ENCODE data around the gene ARHGAP25. TPM values are rescaled to one million over a fixed set of nuclear protein-coding genes. Genes with fewer than 3 reads are reported as not detected.
"Not testable (repeated sequence)": the region's sequence is repeated elsewhere in the genome, so short reads cannot be mapped to it uniquely, and the experiment has no call there.

Gene ARHGAP25
- total and polyA plus RNA-seq, 11 donors: 2.6 to 27.9 (median 4.8) TPM

DNA sequence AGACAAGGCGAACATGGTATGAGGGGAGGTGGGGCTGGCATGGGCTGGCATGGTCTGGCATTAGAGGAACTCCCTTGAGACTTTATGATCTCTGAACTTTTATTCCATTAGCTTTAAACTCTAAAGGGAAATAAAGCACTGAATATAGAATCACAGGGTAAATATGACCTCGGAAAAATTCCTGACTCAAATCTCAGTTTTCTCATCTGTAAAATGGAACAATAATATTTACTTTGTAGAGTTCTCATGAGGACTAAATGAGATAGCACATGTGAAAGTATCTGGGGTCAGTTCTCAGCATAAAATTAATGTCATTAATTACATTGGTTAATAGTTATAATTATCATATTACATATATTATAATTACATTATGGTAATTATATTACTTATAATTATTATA is 65.9 kb downstream of the ARHGAP25 start:
- H3K9me3 ChIP-seq: no peaks in the 10 kb centered on the region
- H3K4me3 ChIP-seq: no peak overlapping the region
- H3K27ac ChIP-seq: no peak overlapping the region
- H3K4me1 ChIP-seq: peaks cover 0 to 62% (median 0%) of the 10 kb centered on the region in 12 donors
- DNase-seq (no peak), ATAC-seq (no peak)
- intact Hi-C loops (cut with DNase I): no loop called here
- H3K36me3 ChIP-seq: peaks cover 0 to 76% (median 11%) of the 10 kb centered on the region in 9 donors
- TF ChIP-seq CTCF (IDR thresholded peaks at IDR 0.05) (no peak), POLR2A (IDR thresholded peaks at IDR 0.05) (no peak)
- WGBS, 4 donors: 95 to 98% (median 97%) methylated on average over 2 of the region's 2 CpGs
- no peaks in the 10 kb centered on the region for H3K27me3 ChIP-seq

- H3K4me3 ChIP-seq; ATAC-seq; H3K9me3 ChIP-seq; H3K27me3 ChIP-seq; H3K27ac ChIP-seq; DNase-seq; intact Hi-C loops (cut with DNase I): not testable (repeated sequence)
- WGBS, 4 donors: 89 to 99% (median 96%) methylated on average over 8 to 9 of the region's 9 CpGs
- peaks cover 0 to 60% (median 0%) of the 10 kb centered on the region in 12 donors for H3K4me1 ChIP-seq
- H3K36me3 ChIP-seq: peaks cover 0 to 88% (median 18%) of the 10 kb centered on the region in 9 donors
These were observed 67.5 kb downstream of the ARHGAP25 start for GRCh38 chr2:68802161-68802560.

DNA sequence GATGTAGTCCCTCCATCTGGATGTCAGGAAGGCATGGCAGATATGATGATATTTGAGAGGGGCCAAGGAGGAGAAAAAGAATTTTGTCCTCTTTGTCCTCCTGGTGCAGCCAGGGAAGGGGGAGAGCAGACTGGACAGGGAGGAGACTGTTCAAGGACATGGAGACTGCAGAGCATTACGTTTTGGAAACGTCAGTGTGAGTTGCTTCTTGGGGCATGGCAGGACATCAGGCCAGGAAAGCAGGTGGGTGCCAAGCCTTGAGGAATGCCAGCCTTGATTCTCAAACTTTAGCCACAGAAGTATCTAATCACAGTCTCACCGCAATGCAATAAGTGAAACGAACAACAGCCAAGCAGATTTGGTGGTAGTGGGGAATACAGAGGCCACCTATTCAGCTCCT is 70.4 kb downstream of the ARHGAP25 start:
- intact Hi-C loops (cut with DNase I): no loop called here
- Histone ChIP-seq H3K27me3 (no peaks in the 10 kb centered on the region), H3K27ac (no peak overlapping the region), H3K36me3 (peaks cover 0 to 97% (median 41%) of the 10 kb centered on the region in 9 donors), H3K4me1 (peaks cover 0 to 54% (median 0%) of the 10 kb centered on the region in 12 donors), H3K9me3 (no peaks in the 10 kb centered on the region), H3K4me3 (no peak overlapping the region)
- ATAC-seq (no peak), DNase-seq (no peak)
- TF ChIP-seq POLR2A (IDR thresholded peaks at IDR 0.05): no peak
- TF ChIP-seq CTCF (IDR thresholded peaks at IDR 0.05): no peak
- 87 to 91% (median 87%) methylated on average over 4 of the region's 4 CpGs for WGBS, 4 donors

- ATAC-seq (no peak), DNase-seq (no peak)
- H3K27me3 ChIP-seq: no peaks in the 10 kb centered on the region
- H3K27ac ChIP-seq: no peak overlapping the region
- no peak overlapping the region for H3K4me3 ChIP-seq
- 88 to 96% (median 92%) methylated on average over 12 of the region's 12 CpGs for WGBS, 4 donors
- H3K9me3 ChIP-seq: no peaks in the 10 kb centered on the region
- intact Hi-C loops (cut with DNase I): no loop called here
- H3K36me3 ChIP-seq: peaks cover 0 to 91% (median 41%) of the 10 kb centered on the region in 9 donors
- TF ChIP-seq CTCF (IDR thresholded peaks at IDR 0.05) (no peak), POLR2A (IDR thresholded peaks at IDR 0.05) (no peak)
- H3K4me1 ChIP-seq: peaks cover 0 to 61% (median 3%) of the 10 kb centered on the region in 12 donors
These were observed 72.0 kb downstream of the ARHGAP25 start for GRCh38 chr2:68806511-68807109.

Measured in heart left ventricle (tissue), 16 donors.